HEK293T (cell line): ENCODE results near the gene TIMP2.

Experiments used
- BHLHE40 ChIP-seq: fragments of 450-650 bp; IDR thresholded peaks from 2 replicates; pipeline ENCODE4 v1.6.1; 2016; ENCODE audit warnings: mild to moderate bottlenecking, moderate library complexity, borderline replicate concordance
- ELF4 ChIP-seq: fragments of 450-650 bp; IDR thresholded peaks from 2 replicates; pipeline ENCODE4 v1.6.1; 2017; ENCODE audit warnings: antibody characterized with exemption
- FOXA1 ChIP-seq: fragments of 450-650 bp; IDR thresholded peaks from 2 replicates; pipeline ENCODE4 v1.6.1; 2016; ENCODE audit warnings: mild to moderate bottlenecking
- FOXK2 ChIP-seq: fragments of 450-650 bp; IDR thresholded peaks from 2 replicates; pipeline ENCODE4 v1.6.1; 2016; ENCODE audit warnings: mild to moderate bottlenecking
- FOXM1 ChIP-seq: fragments of 450-650 bp; IDR thresholded peaks from 2 replicates; pipeline ENCODE4 v1.6.1; 2017; ENCODE audit warnings: mild to moderate bottlenecking, borderline replicate concordance
- L3MBTL2 ChIP-seq: fragments of 450-650 bp; conservative IDR thresholded peaks from 2 replicates; pipeline ENCODE4 v1.6.1; 2016; ENCODE audit warnings: mild to moderate bottlenecking
- LEF1 ChIP-seq: fragments of 450-650 bp; IDR thresholded peaks from 2 replicates; pipeline ENCODE4 v1.6.1; 2017; ENCODE audit warnings: mild to moderate bottlenecking, borderline replicate concordance
- NFRKB ChIP-seq: fragments of 450-650 bp; IDR thresholded peaks from 2 replicates; pipeline ENCODE4 v1.6.1; 2016; ENCODE audit warnings: mild to moderate bottlenecking, moderate library complexity
- PKNOX1 ChIP-seq: fragments of 450-650 bp; IDR thresholded peaks from 2 replicates; pipeline ENCODE4 v1.6.1; 2016
- SP1 ChIP-seq: fragments of 450-650 bp; IDR thresholded peaks from 2 replicates; pipeline ENCODE4 v1.6.1; 2017
- SUZ12 ChIP-seq: fragments of 450-650 bp; IDR thresholded peaks from 2 replicates; pipeline ENCODE4 v1.6.1; 2016; ENCODE audit warnings: mild to moderate bottlenecking
- ZNF384 ChIP-seq: fragments of 450-650 bp; IDR thresholded peaks from 2 replicates; pipeline ENCODE4 v1.6.1; 2016

DNA sequence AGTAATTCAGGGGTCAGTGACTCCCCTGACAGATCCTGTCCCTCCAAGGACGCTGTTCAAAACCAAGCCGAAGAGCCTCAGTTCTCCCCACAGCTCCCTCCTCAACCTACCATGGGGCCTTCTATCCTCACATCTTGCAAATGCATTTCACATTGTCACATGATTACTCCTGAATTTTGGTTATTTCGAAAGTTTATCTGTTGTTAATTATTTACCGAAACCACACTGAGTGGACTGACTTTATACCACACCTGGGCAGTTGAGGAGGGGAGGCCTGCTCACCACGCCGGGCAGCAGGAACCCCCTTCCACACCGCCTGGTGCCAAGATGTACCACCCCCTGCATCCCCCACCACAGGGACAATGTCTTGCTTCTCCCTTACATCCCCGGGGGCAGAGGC is 4.7 kb downstream of the TIMP2 start:
- TF ChIP-seq LEF1 = no peak
- TF ChIP-seq NFRKB = no peak
- TF ChIP-seq SUZ12 = no peak
- no peak for TF ChIP-seq FOXK2
- no peak for TF ChIP-seq BHLHE40
- no peak for TF ChIP-seq ZNF384
- TF ChIP-seq PKNOX1 = no peak
- no peak for TF ChIP-seq L3MBTL2
- TF ChIP-seq ELF4 = no peak
- no peak for TF ChIP-seq SP1
- no peak for TF ChIP-seq FOXA1
- TF ChIP-seq FOXM1 = no peak
